Adrenal gland (tissue), 12 donors: Measurements from ENCODE around the gene ALKBH5. TPM values are rescaled to one million over a fixed set of nuclear protein-coding genes. Genes with fewer than 3 reads are reported as not detected.
A peak's percentile ranks its signal among the peaks of the same experiment; 100 is the strongest.

Source experiments
- DNase-seq, 7 donors: peaks; one replicate each; pipeline ENCODE4 v3.0.0-alpha.2; 2019 to 2020
- H3K27ac ChIP-seq, 5 donors: fragments of 200-600 bp; sonication (generic) in 4 of 5; 1 replicate in 3 of 5; 2 replicates in 2 of 5; pipeline versions ENCODE4 v1.5.1 to v1.8.0; 2016 to 2020; ENCODE audit warnings: mild to moderate bottlenecking in 1 of 5
- H3K27me3 ChIP-seq: fragments of 200-600 bp; 2 replicates; pipeline ENCODE4 v1.8.0; 2021
- H3K36me3 ChIP-seq, 2 donors: fragments of 200-600 bp; replicated peaks in 1 of 2; 1 replicate in 1 of 2; 2 replicates in 1 of 2; pipeline versions ENCODE4 v1.5.1 to v1.8.0; 2018 to 2022
- H3K4me1 ChIP-seq, 2 donors: fragments of 200-600 bp; replicated peaks in 1 of 2; 1 replicate in 1 of 2; 2 replicates in 1 of 2; pipeline versions ENCODE4 v1.5.1 to v1.8.0; 2018 to 2021
- H3K4me3 ChIP-seq, 4 donors: fragments of 200-600 bp; sonication (generic) in 3 of 4; one replicate each; pipeline ENCODE4 v1.5.1; 2016 to 2018
- H3K9me3 ChIP-seq, 3 donors: fragments of 200-600 bp; sonication (generic) in 1 of 3; replicated peaks in 1 of 3; 1 replicate in 2 of 3; 2 replicates in 1 of 3; pipeline versions ENCODE4 v1.5.1 to v1.8.0; 2016 to 2021
- CTCF ChIP-seq, 6 experiments: fragments of 450-650 bp in 4 of 6; fragments of 200-600 bp in 2 of 6; sonication (generic) in 1 of 6; IDR thresholded peaks; 1 replicate in 5 of 6; 2 replicates in 1 of 6; pipeline versions ENCODE4 v1.5.1 to v1.8.0; 2016 to 2021; ENCODE audit warnings: antibody characterized with exemption in 6 of 6, mild to moderate bottlenecking in 2 of 6, moderate library complexity in 1 of 6
- POLR2A ChIP-seq, 2 donors: fragments of 450-650 bp; IDR thresholded peaks; one replicate each; pipeline ENCODE4 v1.6.1; 2017; ENCODE audit warnings: antibody characterized with exemption in 2 of 2, mild to moderate bottlenecking in 2 of 2, moderate library complexity in 1 of 2
- whole genome bisulfite sequencing, 4 donors: extraction: QIAGEN DNeasy Blood & Tissue Kit in 2 of 4; methylation state at CpG; one replicate each; pipeline versions ENCODE4 v1.1.5 to v1.1.7; 2013 to 2017; 5-methylcytosine and 5-hydroxymethylcytosine counted together
- intact Hi-C, 2 donors: fragments of 100-400 bp; cut with DNase I; formaldehyde crosslinking; loops; one replicate each; pipeline versions ENCODE4 v1.14.1 to v1.15.0; 2022 to 2023
- polyA plus RNA-seq, 3 donors: library from polyadenylated mRNA; stranded (reverse); fragments of 200-250 nt in 2 of 3; fragments of 350-450 nt in 1 of 3; fragmentation: Illumina TruSeq in 1 of 3; extraction: RNeasy Lipid Tissue Mini Kit (QIAGEN cat#74804) in 1 of 3; gene quantifications; one replicate each; pipeline ENCODE4 v1.2.3, GENCODE V29; 2013 to 2014
- total RNA-seq, 9 donors: library from RNA; depleted of rRNA in 4 of 9; stranded (reverse); fragments of >200 nt in 4 of 9; fragments of 120-200 nt in 1 of 9; fragmentation: NEBNext Ultra II Directional in 1 of 9; extraction: Animal tissue kit (Norgen Biotek cat#: 25700) in 1 of 9; gene quantifications; one replicate each; pipeline versions ENCODE4 v1.1.0 to v1.2.4, GENCODE V29; 2013 to 2023
- donor health status: healthy with polysubstance abuse.
- donor health status: Bipolar disorder and iron deficiency.
- donor health status: DM: yes; HTN: yes; CAD: no.
- donor health status: DM: no; HTN: no; CAD: no.
- donor health status: DM: no; HTN: no; CAD: no.
- donor health status: DM: yes; HTN: yes; CAD: no.

ALKBH5 gene
- total and polyA plus RNA-seq, 12 donors, result 28.4 to 154 (median 138) TPM

DNA sequence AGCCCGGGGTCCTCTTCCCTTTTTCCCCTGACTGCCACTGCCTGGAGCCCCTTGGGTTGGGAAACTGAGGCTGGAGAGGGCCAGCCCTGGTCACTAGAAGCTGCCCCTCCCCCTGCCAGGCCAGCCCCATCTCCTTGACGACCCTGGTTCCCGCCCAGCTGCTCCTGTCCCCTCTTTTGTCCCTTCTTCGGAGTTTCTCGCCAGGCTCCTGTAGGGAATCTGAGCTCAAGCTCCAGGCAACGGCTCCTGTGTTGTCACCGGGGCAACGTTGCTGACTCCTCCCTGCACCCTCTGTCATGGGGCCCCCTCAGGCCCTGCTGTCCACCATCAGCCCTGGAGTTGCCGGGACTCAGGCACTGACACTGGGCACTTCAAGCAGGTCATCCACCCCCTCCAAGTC, 47.5 kb downstream of the ALKBH5 start:
- H3K9me3 ChIP-seq, result no peaks in the 10 kb centered on the region
- DNase-seq, result peak in 1 of 7 donors; percentile 17
- no peaks in the 10 kb centered on the region for H3K27me3 ChIP-seq
- H3K27ac ChIP-seq, result no peak overlapping the region
- 65 to 76% (median 73%) methylated on average over 7 to 9 of the region's 9 CpGs for WGBS, 4 donors
- peaks cover 20 to 25% of the 10 kb centered on the region in 2 donors for H3K4me1 ChIP-seq
- H3K4me3 ChIP-seq, result no peak overlapping the region
- peaks cover 0 to 15% of the 10 kb centered on the region in 2 donors for H3K36me3 ChIP-seq
- intact Hi-C loops, result no loop called here
- no peak for TF ChIP-seq POLR2A (IDR thresholded peaks at IDR 0.05)
- TF ChIP-seq CTCF (IDR thresholded peaks at IDR 0.05), result no peak

- WGBS, 4 donors, result 93 to 95% (median 94%) methylated on average over 4 to 22 of the region's 22 CpGs
Measured at GRCh38 chr17:18233803-18234518, 50.3 kb downstream of the ALKBH5 start.

DNA sequence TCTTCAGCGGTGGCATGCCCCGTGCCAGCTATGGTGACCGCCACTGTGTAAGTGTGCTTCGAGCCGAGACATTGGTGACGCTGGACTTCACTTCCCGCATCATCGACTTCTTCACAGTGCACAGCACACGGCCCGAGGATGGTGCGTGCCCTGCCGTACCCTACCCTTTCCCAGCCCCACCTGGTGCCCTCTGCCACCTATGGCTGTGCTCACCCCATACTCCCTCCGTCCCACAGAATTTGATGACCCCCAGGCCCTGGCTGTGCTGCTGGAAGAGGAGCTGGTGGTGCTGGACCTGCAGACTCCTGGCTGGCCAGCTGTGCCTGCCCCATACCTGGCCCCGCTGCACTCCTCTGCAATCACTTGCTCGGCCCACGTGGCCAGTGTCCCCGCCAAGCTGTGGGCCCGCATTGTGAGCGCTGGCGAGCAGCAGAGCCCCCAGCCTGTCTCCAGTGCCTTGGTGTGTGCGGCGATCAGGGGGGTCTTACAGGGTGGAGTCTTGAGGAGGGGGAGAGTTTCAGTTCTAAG, 51.3 kb downstream of the ALKBH5 start:
- H3K9me3 ChIP-seq, result no peaks in the 10 kb centered on the region
- no peak for TF ChIP-seq CTCF (IDR thresholded peaks at IDR 0.05)
- no peak for TF ChIP-seq POLR2A (IDR thresholded peaks at IDR 0.05)
- no peak overlapping the region for H3K4me3 ChIP-seq
- DNase-seq, result no peak
- H3K27me3 ChIP-seq, result no peaks in the 10 kb centered on the region
- H3K27ac ChIP-seq, result peak overlapping the region; percentile 64 to 95 (median 89)
- peaks cover 16 to 17% of the 10 kb centered on the region in 2 donors for H3K4me1 ChIP-seq
- intact Hi-C loops, result no loop called here
- peaks cover 0 to 32% of the 10 kb centered on the region in 2 donors for H3K36me3 ChIP-seq
- WGBS, 4 donors, result 92 to 96% (median 93%) methylated on average over 5 to 22 of the region's 22 CpGs

More at GRCh38 chr17:18233803-18234518, 50.3 kb downstream of the ALKBH5 start:
- Histone ChIP-seq H3K27me3 (no peaks in the 10 kb centered on the region), H3K27ac (peak overlapping the region in 2 of 5 donors; percentile 95), H3K4me3 (no peak overlapping the region), H3K4me1 (peaks cover 16 to 17% of the 10 kb centered on the region in 2 donors), H3K9me3 (no peaks in the 10 kb centered on the region), H3K36me3 (peaks cover 0 to 32% of the 10 kb centered on the region in 2 donors)
- TF ChIP-seq POLR2A (IDR thresholded peaks at IDR 0.05), result no peak
- no peak for TF ChIP-seq CTCF (IDR thresholded peaks at IDR 0.05)
- intact Hi-C loops, result no loop called here
- DNase-seq, result no peak

DNA sequence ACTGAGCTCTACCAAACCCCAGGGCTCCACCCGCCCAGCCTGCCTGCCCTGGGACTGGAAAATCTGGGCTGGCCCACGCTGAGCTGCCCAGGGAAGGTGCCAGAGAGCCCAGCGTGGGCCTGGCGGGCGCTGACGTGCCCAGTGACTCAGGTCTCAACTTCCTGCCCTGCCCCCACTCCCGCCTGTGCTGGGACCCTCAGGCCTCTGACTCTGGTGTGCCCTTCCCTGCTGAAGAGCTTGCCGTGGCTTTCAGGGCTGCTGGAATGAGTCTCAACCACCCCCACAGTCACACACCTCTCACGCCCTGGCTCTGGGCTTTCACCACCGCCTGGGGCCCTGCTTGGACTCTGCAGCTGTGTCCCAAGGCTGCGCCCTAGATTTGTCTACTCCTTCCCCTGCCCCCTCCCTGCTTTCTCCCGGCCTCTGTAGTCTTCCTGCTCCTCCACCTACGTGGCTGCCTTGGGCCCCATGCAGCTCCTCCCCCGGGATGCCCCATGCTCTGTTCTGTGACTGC, 52.2 kb downstream of the ALKBH5 start:
- peak; percentile 89 to 93 (median 91) for DNase-seq
- no peaks in the 10 kb centered on the region for H3K27me3 ChIP-seq
- peaks cover 16 to 17% of the 10 kb centered on the region in 2 donors for H3K4me1 ChIP-seq
- no peak overlapping the region for H3K4me3 ChIP-seq
- H3K9me3 ChIP-seq, result no peaks in the 10 kb centered on the region
- intact Hi-C loops, result no loop called here
- peaks cover 0 to 32% of the 10 kb centered on the region in 2 donors for H3K36me3 ChIP-seq
- H3K27ac ChIP-seq, result peak overlapping the region; percentile 64 to 95 (median 89)
- peak; percentile 7 to 71 for TF ChIP-seq POLR2A (IDR thresholded peaks at IDR 0.05)
- TF ChIP-seq CTCF (IDR thresholded peaks at IDR 0.05), result no peak
- WGBS, 4 donors, result 37 to 44% (median 40%) methylated on average over 7 to 14 of the region's 14 CpGs
